ENCODE data around the gene ATP2C2.

ATP2C2 gene

GRCh38 chr16:84479716-84480450 lies 111.5 kb downstream of the ATP2C2 start:
- no peak for DNase-seq

- no peak for DNase-seq
These were observed 112.9 kb downstream of the ATP2C2 start for GRCh38 chr16:84481051-84481735.

- DNase-seq: no peak
These were observed 113.9 kb downstream of the ATP2C2 start for GRCh38 chr16:84482001-84482891.

GRCh38 chr16:84482951-84483881 lies 114.9 kb downstream of the ATP2C2 start:
- no peak for DNase-seq

- DNase-seq: no peak
These were observed 115.7 kb downstream of the ATP2C2 start for GRCh38 chr16:84483882-84484565.

- DNase-seq: peak; percentile 68
These were observed 116.4 kb downstream of the ATP2C2 start for GRCh38 chr16:84484579-84485254.

GRCh38 chr16:84485255-84486010 lies 117.1 kb downstream of the ATP2C2 start:
- no peak for DNase-seq

GRCh38 chr16:84486126-84486525 lies 117.8 kb downstream of the ATP2C2 start:
- no peak for DNase-seq

GRCh38 chr16:84486551-84487235 lies 118.4 kb downstream of the ATP2C2 start:
- DNase-seq: no peak

GRCh38 chr16:84487358-84487757 lies 119.0 kb downstream of the ATP2C2 start:
- DNase-seq: no peak

GRCh38 chr16:84489131-84489530 lies 120.8 kb downstream of the ATP2C2 start:
- no peak for DNase-seq

GRCh38 chr16:84495506-84495905 lies 127.2 kb downstream of the ATP2C2 start:
- no peak for DNase-seq

GRCh38 chr16:84496991-84497390 lies 128.7 kb downstream of the ATP2C2 start:
- no peak for DNase-seq

GRCh38 chr16:84497418-84498222 lies 129.3 kb downstream of the ATP2C2 start:
- DNase-seq: no peak

- DNase-seq: no peak
These were observed 129.9 kb downstream of the ATP2C2 start for GRCh38 chr16:84498223-84498610.

- DNase-seq: no peak
These were observed 130.7 kb downstream of the ATP2C2 start for GRCh38 chr16:84498859-84499620.

- DNase-seq: peak; percentile 3
These were observed 131.3 kb downstream of the ATP2C2 start for GRCh38 chr16:84499638-84500037.

GRCh38 chr16:84500531-84500930 lies 132.2 kb downstream of the ATP2C2 start:
- peak; percentile 8 for DNase-seq

All from femur (tissue), 1 donor.